BJ (cell line): ENCODE measurements around the gene PRX. TPM values are rescaled to one million over a fixed set of nuclear protein-coding genes. Genes with fewer than 3 reads are reported as not detected.

Source experiments
- CTCF ChIA-PET: fragments of 350-600 bp; formaldehyde crosslinking; extraction: SDS; loops from one replicate; lab custom pipeline; 2021; ENCODE audit warnings: antibody characterized with exemption, inconsistent platforms; lab: Yijun Ruan, JAX
- POLR2A ChIA-PET: fragments of 300-600 bp; sonication (Branson Sonifier 250); formaldehyde crosslinking; extraction: SDS; loops from one replicate; lab custom pipeline; 2021; ENCODE audit warnings: antibody characterized with exemption; lab: Charles Lee
- DNase-seq: peaks from one replicate; pipeline ENCODE4 v3.0.0-alpha.2; 2011; ENCODE audit warnings: low read depth
- H3K27me3 ChIP-seq: 2 replicates; pipeline ENCODE4 v1.6.0; 2011; ENCODE audit warnings: low read length; ENCODE audit not compliant: control insufficient read depth, insufficient read depth
- H3K36me3 ChIP-seq: 2 replicates; pipeline ENCODE4 v1.5.1; 2011; ENCODE audit warnings: low read length; ENCODE audit not compliant: control insufficient read depth, insufficient read depth
- H3K4me3 ChIP-seq: 2 replicates; pipeline ENCODE4 v1.5.1; 2011; ENCODE audit warnings: low read depth, mild to moderate bottlenecking, control low read depth, low read length
- CTCF ChIP-seq: IDR thresholded peaks from 2 replicates; pipeline ENCODE4 v1.5.1; 2011; ENCODE audit warnings: low read depth, mild to moderate bottlenecking, control low read depth, inconsistent platforms, low read length, moderate library complexity; ENCODE audit not compliant: insufficient read depth
- polyA plus RNA-seq: library from polyadenylated mRNA; depleted of rRNA; stranded (reverse); fragments of >200 nt; gene quantifications from 2 replicates; pipeline ENCODE4 v1.2.3, GENCODE V29; 2011

Gene PRX
- polyA plus RNA-seq, 1 experiment = 2.4 TPM

- H3K36me3 ChIP-seq = no peaks in the 10 kb centered on the region; the same call in 1 of the 2 replicates
- H3K27me3 ChIP-seq = no peaks in the 10 kb centered on the region
- no peak overlapping the region for H3K4me3 ChIP-seq
- ChIA-PET POLR2A (no interaction called here), CTCF (interaction anchor here (0.6 kb wide), 1 partner anchor 236 kb away, joined by 3 read pairs; no protein-coding TSS in a partner anchor)
- no peak for TF ChIP-seq CTCF
- DNase-seq = no peak
These were observed 55.5 kb downstream of the PRX start for GRCh38 chr19:40357640-40358039.

DNA sequence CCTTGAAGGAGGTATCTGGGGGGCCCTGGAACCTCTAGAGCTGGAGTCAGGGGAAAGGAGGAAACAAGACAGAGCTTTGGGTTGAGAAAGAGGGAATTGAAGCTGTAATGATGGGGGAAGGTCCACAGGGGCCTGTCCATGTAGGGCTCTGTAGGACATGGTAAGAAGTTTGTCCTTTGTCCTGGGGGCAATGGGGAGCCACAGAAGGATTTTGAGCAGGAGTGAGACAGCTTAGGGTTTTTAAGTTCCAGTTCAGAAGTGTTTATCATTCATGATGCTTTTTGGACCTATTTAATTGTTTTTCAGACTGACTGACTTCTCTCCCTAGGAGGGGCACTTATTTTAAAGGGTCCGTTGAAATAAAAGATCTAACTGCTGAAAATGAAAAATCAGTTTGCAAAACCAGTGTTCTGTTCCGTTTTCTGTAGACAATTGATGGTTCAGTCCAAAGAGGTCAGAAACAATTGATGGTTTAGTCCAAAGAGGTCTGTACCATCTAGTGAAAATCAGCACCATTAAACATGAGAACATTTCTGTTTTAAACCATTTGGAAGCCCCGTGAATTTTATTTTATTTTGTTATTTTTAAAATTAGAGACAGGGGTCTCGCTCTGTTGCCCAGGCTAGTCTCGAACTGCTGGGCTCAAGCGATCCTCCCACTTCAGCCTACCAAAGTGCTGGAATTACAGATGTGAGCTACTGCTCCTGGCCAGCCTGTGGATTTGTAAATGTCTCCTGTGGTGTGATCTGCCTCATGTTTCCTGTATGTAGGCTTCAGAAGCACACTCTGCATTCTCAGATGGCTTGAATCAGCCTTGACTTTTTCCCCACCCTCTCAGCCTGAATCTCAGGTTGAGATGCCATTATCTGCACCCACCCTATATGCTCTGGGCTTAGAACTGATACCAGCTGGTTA is 56.2 kb downstream of the PRX start:
- no peak for DNase-seq
- Histone ChIP-seq H3K27me3 (no peaks in the 10 kb centered on the region), H3K4me3 (no peak overlapping the region), H3K36me3 (no peaks in the 10 kb centered on the region; the same call in 1 of the 2 replicates)
- TF ChIP-seq CTCF = no peak
- ChIA-PET POLR2A (no interaction called here), CTCF (interaction anchor here (0.7 to 1.0 kb wide), 2 partner anchors 69 to 164 kb away, joined by 3 read pairs; partner anchors contain the start of gene SERTAD1)

- no peaks in the 10 kb centered on the region; the same call in 1 of the 2 replicates for H3K36me3 ChIP-seq
- DNase-seq = no peak
- TF ChIP-seq CTCF = no peak
- H3K27me3 ChIP-seq = no peaks in the 10 kb centered on the region
- CTCF ChIA-PET = interaction anchor here (1.0 kb wide), 1 partner anchor 165 kb away, joined by 3 read pairs; no protein-coding TSS in a partner anchor
- POLR2A ChIA-PET = no interaction called here
- H3K4me3 ChIP-seq = no peak overlapping the region
These were observed 57.0 kb downstream of the PRX start for GRCh38 chr19:40355975-40356680.

DNA sequence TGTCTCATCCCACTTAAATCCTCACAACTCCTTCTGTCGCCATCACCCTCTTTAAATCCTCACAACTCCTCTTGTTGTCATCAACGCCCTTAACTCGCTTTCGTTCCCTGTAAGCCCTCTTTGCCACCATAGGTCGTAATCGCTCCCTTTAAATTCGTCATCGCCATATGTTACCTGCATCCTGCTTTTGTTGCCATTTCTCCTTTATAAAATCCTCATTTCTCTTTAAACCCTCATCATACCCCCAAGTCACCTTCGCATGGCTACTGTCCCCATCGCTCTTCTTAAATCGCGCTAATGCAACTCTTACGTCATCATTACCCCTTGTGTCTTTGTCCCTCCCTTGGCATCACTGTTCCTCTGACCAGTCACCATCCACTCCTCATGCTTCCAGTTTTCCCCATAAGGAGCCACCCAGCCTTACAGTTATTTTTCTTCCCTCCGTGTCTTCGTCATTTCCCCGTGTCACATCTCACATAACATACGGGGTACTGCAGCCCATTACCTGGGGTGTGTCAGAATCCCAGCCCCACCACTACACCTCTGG is 64.1 kb downstream of the PRX start:
- CTCF ChIA-PET = no interaction called here
- Histone ChIP-seq H3K27me3 (no peaks in the 10 kb centered on the region), H3K36me3 (no peaks in the 10 kb centered on the region), H3K4me3 (peak overlapping the region; percentile 76)
- TF ChIP-seq CTCF = no peak
- DNase-seq = no peak
- POLR2A ChIA-PET = interaction anchor here (0.7 to 1.2 kb wide), 2 partner anchors 77 to 255 kb away, joined by 3 to 4 read pairs; partner anchors contain the start of gene SERTAD1
